Stimulated activated naive CD4-positive, alpha-beta T cell treated with Interleukin-2 at 50 U/mL for 16 hours (primary cell): ENCODE data around the gene SCN5A.

Experiments
- DNase-seq: peaks from one replicate; lab custom pipeline; 2025; lab: John Stamatoyannopoulos, UW

Gene SCN5A

DNA sequence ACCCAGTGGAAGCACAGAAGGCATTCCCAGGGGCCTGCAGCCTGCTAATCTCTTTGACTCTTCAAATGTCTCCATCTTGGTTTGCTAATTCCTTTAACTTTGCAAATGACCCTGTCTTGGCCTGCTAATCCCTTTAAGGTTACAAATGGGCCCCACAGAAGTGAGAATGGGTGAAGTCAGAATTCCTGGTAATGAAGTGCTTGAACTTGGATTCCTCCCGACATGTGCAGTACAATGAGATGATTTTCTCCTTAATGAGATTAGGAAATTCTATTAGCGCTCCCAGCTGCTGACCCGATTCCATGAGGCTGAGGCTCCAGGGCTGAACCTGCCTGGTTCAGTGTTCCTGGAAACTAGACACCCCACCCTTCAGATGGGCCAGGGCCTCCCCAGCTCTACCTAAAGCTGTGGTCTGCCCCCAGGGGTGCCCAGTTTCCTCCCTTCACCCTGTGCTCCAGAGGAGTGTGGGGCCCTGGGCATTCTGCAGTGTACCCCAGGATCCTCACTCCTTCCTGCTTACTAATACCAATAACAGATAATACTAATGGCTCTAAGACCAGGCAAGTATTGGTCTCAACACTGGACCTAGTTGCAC lies 47.4 kb downstream of the SCN5A start:
- DNase-seq = no peak

DNA sequence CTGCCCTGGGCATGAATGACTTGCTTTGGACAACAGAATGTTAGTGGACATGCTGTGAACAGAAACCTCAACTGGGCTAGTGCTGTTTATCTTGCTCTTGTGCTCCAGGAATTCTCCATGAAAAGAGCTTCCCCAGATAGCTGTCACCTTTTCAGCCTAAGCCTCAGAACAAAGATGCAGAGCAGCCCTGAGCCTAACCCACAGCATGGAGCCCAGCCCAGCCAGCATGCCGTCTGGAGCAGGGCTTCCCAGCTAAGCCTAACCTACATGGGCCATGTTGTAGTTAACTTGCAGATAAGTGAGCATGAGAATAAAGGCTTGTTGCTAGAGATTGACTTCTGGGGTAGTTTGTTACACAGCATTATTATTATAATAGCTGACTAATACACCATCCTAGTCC lies 48.9 kb downstream of the SCN5A start:
- no peak for DNase-seq

DNA sequence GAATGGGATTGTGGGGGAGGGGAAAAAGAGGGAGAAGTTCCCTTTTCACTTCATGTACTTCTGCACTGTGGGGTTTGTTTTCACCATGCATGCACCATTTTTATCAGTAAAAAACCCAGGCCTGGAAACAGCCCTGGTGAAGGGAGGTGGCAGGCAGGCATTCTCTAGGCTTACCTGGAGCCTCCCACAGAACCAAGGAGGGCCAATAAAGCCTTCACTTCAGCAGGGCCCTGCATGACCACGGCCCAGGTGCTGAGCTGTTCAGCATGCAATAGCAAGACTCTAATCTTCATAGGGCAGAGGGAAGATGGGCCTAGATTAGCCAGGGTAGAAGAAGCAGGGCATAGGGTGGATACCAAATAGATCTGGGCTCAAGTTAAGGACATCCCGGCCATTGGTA lies 49.6 kb downstream of the SCN5A start:
- DNase-seq = no peak

DNA sequence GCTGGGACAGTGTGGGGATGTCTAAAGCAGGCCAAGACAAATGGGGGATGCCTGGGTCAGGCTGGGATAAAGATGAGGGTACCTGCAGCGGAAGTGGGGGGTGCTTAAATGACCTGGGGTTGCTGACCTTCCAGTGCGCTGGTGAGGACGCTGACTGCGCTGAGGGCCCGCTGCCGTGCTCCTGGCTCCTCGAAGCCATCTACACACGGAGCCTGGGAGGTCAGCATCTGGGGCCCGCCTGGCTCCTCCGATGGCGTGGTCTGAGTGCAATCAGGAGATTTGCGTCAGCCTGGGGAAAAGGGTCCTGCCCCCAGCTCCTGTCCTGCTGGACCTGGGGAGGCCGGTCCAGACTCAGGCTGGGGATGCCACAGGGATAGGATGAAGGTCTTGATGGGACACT lies 50.7 kb downstream of the SCN5A start:
- no peak for DNase-seq

DNA sequence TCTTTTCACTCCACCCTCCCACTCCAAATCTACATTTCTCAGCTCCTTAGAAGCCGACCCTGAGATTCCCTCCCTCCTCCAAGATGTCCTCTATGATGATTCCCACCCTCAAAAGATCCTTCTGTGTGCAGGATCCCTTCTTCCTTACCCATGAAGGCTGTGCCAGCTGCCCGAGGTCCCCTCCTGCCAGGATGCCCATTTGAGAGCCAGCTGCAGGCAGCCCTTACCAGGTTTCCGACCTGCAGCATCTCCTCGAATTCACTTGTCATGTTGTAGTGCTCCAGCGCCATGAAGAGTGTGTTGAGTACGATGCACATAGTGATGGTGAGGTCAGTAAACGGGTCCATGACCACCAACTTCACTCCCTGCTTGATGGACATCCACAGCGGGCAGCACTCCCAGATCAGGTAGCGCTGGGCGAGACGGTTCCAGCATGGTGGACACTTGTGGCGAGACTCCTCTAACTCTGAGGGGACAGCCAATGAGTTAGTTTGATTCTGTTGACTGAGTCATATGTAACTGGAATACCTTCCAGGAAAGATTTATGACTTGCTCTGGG lies 51.9 kb downstream of the SCN5A start:
- no peak for DNase-seq

DNA sequence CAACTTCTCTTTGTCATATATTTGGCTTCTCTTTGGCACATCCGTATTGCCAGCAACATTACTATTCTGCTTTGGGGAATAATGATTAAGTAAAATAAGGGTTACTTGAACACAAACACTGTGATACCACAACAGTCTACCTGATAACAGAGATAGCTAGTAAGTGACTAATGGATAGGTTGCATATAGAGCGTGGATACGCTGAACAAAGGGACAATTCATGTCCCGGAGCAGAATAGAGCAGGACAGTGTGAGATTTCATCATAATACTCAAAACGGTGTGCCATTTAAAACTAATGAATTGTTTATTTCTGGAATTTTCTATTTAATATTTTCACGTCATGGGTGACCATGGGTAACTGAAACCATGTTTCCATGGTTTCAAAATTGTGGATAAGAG lies 54.1 kb downstream of the SCN5A start:
- no peak for DNase-seq

DNA sequence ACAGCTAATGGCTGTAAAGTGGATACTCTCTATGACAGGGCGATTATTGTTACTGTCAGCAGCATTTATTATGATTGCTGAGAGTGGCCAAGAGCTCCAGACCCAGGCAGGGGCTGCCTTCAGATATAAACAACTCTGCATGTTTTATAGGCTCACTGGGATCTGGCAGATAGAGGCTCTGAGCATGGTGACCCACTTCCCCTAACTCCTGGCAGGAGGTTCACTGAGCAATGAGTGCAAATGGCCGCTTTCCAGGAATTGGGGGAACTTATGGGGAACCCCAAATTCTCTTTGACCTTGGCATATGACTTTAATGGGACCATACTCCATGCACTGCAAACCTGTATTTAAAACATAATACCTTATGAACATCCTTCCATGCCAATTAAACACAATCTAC lies 59.0 kb downstream of the SCN5A start:
- no peak for DNase-seq

DNA sequence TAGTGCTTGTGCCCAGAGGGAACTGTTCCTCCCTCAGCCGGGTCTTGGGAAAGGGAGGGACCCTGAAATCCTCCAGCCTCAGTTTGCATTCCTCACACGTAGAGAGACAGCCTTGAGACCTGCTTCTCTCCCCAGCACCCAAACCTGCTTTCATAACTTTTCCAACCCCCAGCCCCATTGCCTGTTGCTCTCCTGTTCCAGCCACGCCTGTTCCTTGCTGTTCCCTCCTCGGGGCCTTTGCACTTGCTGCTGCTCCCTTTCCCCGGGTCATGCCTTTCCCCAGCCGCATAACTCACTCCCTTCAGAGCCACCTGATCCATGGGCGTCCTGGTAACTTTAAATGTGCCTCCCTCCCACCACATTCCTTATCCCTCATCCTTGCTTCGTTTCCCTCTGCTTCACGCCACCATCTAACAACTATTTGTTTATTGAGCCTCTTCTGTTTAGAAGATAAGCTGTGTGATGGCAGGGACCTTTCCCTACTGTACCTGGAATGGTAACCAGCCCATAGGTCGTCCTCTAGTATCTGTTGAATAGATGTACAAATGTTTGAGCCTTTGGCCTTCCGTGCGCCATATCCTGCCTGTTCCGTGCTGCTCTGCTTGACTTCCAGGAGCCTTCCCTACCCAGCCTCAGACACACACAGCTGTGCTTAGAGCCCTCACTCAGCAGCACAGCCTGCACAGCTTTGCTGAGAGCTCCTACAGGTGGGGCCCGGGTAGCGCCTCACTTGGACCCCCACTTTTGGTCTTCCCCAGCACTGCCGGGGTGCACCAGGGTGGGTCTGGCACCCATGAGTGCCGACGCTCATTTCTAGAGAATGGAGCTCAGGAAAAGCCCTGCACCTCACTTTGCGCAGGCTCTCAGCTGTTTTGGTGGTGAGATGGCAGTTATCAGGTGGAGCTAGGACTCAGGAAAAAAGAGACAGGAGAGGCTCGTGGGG lies 60.2 kb downstream of the SCN5A start:
- no peak for DNase-seq

DNA sequence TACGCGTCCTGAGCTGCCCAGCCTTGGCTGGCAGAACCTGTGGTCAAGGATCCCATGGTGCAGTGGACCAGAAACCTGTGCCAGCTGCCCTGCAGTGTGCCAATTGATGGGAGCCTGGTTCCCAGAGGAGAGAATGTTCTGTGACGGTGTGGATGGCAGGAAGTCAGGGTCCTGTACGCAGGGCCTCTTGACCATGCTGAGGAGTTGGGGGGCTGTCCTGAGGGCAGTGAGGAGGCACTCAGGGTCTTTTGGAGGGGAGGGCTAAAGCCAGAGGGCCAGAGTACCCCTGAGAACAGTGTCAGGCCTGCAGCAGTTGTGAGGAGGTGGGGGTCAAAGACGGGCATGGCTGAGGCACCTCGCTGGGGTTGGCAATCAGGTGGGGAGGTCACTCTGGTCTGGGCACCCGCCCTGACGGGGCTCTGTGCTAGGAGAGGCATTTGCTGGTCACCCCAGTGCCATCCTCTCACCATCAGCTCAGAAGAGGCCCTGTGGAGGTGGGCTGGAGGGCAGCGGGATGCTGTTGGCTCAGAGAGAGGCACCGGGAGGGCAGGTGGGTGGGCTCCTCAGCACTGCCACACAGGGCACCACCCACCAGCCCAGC lies 61.0 kb downstream of the SCN5A start:
- no peak for DNase-seq

DNA sequence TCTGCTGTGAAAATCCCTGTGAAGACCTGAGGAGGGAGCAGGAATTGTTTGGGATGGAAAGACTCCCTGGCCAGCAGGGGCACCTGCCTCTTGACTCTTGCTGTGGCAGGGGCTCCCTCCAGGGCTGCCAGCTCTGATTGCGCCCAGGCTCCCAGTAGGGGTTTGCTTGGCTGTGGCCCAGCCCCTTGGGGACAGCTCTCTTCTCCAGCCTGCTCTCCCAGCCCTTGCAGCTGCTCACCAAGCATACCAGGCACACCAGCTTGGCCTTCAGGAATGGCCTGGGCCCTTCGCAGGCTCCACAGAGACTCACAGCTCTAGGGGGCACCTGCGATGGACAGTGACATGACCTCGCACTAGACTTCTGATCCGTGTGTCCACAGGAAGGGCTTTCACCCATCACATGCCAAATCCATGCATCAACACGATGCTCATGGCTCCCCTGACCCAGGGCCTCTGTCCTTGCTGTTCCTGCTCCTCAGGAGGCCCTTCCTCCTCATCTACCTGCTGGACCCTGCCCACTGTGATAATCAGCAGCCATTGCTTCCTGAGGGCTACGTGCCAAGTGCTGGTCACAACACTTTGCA lies 61.8 kb downstream of the SCN5A start:
- no peak for DNase-seq

DNA sequence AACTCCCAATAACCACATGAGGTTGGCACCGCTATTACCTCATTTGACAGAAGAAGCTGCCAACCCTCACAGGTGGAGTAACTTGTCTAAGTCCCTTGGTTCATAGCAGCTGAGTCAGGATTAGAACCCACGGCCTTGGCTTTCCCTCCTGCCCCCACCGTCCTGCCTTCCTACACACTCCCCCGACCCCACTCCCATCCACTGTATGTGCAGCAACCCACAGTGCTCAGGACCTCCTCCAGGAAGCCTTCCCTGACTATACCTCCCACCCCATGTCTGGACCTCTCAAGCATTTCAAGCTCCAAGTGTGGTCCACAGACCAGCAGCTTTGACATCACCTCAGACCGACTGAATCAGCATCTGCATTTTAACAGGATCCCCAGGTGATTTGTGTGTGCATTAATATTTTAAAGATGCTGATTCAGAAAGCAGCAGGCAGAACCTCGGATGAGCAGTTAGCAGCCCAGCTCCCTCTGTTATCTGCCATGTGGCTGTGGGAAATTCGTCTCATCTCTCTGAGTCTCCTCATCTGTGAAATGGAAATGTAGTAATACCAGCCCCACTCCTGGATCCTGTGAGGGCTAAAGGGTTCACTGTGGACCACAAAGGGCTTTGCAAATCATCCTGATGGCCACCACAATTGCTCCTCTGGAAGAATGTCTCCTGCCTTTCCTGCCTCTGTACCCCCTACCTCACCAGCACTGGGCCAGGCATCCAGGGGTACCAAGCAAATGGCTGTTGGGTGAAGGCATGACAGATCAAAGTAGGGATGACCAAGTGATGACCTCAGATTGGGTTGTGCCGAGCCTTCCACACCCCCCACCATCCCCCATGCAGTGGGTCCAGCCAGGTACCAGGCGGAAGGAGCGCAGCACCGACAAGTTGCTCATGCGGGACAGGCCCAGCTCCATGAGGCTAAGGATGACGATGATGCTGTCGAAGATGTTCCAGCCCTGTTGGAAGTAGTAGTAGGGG lies 62.7 kb downstream of the SCN5A start:
- DNase-seq = no peak

DNA sequence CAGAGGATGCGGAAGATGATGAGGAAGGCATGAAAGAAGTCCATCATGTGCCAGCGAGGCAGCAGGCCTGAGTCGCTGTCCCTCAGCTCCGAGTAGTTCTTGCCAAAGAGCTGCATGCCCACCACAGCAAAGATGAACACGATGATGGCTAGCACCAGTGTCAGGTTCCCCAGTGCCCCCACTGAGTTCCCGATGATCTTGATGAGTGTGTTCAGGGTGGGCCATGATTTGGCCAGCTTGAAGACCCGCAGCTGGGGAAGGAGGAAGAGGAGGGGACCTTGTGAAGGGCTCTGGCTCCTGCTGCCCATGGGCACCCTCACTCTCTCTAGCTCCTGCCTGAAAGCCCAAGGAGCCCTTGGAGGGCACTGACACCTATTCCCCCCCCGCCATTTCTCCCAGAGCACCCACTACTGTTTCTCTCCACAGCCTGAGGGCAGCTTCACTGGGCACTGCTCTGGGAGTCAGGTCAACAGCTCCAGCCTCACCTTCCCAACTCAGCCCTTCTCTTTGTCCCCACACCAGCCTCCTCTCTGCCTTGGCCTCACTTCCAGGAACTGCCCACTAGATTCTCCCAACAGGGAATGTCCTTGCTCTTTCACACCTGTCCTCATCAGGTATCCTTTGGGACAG lies 63.6 kb downstream of the SCN5A start:
- no peak for DNase-seq

DNA sequence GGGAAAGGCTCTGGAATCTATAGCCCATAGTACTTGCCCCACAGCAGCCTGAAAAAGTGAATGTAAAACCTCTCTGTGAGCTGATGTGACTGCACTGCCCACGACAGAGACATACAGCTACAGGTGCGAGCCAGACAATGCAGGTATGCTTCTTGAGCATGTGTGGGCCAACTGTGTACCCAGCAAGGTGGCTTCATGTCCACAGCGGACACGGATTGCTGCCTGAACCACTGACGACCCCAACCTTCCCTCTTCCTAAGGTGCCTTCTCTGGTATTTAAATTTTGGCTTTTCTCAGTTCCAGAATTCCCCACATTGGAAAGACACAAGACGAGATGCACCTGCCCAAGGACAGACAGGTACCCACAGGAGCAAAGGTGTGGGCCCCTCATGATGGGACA lies 65.8 kb downstream of the SCN5A start:
- DNase-seq = no peak

DNA sequence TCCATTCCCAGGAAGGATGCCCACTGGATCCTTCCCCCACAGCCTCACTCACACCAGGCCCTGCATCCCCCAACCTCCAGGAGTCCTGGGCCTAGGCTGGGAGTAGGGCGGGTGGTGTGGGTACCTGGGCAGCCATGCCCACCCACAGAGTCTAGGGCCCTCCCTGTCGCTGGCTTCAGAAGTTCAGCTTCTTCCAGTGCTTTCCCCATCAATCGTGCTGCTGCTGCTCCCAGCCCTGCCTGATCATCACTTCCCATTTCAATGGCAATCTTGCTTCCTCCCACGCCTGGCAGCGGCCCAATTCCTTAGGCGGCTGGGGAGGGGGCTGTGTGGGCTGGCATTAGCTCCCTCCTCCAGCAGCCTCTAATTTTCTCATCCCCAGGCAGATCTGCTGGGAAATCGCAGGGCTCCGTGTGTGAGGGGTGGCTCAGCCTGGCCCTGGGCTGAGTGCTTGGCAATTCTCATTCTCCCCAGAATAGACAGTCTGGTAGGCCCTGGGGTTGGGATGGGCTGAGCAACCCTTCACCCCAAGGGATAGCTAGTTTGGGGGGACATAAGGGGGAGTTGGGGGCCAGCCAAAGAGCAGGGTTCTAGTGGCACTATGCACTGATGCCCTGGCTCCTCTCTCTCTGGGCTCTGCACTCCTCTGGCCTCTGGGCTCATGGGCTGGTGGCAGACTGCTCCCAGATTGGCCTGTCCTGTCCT lies 66.4 kb downstream of the SCN5A start:
- no peak for DNase-seq

DNA sequence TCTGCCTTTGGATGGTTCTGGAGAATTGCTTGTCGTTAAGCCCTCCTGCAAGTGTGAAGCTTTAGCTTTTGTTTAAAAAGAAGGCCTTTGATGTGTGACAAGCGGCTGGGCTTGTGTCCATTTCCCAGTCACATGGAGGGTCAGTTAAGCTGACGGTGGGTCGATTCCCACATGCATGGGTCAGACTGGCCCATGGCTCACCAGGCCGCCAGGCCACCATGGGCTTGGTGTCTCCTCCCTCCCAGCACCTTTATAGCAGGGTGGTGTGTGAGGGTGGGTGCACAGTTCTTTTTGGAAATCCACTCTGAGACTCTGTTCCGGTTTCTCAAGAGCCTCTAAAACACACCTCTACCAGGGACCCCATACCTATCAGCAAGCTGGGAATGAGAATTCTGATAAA lies 67.2 kb downstream of the SCN5A start:
- no peak for DNase-seq

DNA sequence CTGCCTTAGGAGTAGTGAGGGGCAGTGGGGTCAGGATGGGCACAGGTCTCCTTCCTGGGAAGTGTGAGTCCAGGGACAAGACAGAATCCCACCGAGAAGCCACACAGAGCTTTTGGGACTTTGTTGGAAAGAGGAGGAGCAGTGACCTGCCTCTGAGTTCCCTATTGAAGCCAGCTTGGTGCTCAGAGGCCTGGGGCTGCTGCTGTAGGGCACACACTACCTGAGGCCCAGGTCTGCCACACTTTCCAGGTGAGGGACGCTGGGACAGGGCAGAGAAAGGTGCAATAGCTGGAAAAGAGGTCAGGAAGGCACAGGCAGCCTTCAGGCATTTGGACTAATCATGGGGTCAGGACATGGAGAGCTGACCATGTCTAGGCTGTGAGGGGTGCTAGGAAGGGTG lies 67.7 kb downstream of the SCN5A start:
- no peak for DNase-seq

DNA sequence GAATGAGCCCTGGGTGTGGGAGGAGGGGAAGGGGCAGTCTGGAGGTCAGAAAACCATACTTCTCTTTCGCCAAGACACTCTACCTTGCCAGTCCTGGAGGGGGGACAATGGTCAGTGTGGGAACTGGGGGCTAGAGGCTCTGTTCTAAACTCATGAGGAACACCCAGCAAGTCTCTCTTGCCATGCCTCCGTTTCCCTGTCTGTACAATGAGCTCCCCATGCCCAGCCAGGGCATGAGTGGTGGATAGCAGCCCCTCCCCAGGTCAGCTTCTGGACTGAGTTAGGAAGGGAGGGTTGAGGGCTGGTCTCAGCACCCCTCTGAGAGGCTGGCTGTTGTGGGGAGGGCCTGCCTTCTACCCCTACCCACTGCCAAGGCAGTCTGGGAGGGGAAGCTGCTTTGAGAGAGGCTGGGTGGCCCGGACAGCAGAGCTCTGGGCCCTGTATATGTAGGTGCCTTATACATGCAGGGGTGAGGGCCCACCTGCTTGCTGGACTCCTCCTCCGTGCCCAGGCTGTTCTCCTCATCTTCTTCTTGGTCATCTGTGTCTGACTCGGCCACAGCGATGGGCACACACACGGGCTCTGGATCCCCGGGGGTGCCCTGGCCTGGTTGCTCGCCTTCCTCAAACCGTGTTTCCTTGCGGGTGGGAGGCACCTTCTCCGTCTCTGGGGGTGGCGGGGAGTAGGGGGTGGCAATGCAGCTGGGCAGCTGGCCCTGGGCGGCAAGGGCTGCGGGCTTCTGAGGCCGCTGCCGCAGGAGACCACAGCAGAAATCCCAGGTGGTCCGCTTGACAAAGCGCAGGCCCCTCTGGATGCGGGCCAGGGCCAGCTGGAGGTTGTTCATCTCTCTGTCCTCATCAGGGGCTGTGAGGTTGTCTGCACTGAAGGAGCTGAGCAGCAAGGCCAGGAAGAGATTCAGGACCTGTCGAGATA lies 68.8 kb downstream of the SCN5A start:
- no peak for DNase-seq

DNA sequence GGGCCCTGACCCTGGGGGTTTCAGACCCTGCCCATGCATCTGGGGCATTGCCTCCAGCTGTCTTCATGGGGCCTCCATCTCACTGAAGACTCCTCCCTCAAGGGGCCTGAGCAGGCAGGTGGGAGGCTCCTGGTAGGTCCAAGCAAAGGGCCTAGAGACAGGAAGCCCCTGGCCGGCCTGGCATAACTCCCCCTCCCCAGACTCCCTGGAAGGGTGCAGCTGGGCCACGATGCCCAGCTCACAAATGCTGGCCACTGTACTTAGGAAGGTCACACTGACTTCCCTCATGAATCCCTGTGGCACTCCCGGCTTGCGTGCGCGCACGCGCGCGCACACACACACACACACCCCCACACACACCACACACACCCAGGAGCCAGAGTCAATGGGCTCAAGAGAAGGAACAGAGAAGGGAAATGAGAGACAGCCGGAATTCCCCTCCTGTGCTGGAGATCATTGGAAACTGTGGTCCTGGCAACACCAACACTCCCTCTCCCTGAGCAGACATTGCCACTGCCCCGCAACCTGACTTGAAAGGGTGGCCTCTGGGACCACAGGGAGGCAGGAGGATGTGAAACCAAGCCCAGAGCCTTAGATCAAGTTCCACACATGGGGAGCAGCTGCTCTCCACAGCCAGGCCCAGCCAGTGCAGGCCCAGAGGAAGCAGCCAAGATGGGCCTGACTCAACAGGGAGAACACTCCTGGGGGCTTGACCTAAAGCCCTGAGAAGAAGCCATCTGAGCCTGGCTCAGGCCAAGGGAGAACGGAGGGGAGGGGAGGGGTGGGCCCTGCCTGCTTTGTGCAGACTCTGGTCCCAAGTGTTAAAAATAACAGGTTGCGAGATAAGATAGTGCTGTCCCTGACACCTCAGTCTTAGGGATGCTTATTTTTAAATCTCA lies 69.7 kb downstream of the SCN5A start:
- DNase-seq = no peak
